Panc1 (cell line): ENCODE data around the gene SH3PXD2A. TPM values are rescaled to one million over a fixed set of nuclear protein-coding genes. Genes with fewer than 3 reads are reported as not detected.

ENCODE experiments used
- ATAC-seq: fragments of 200-7000 bp; cut with Tn5 transposase; 2 replicates; pipeline ENCODE4 v1.9.1; 2020; ENCODE audit warnings: mild to moderate bottlenecking, moderate library complexity
- BruUV-seq: library from RNA; stranded (reverse); fragments of 400-500 nt; replicated peaks from 2 replicates; lab custom pipeline; 2021; lab: Mats Ljungman, UMichigan
- CTCF ChIA-PET: fragments of 300-600 bp; sonication (Branson Sonifier 250); formaldehyde crosslinking; loops from one replicate; lab custom pipeline; 2022; ENCODE audit warnings: antibody characterized with exemption; lab: Charles Lee
- POLR2A ChIA-PET: fragments of 300-600 bp; sonication (Branson Sonifier 250); formaldehyde crosslinking; loops from one replicate; lab custom pipeline; 2022; ENCODE audit warnings: antibody characterized with exemption; lab: Charles Lee
- DNase-seq: peaks from one replicate; pipeline ENCODE4 v3.0.0-alpha.2; 2010; ENCODE audit warnings: low read depth, low spot score
- H3K27ac ChIP-seq: 2 replicates; pipeline ENCODE4 v1.5.1; 2011; ENCODE audit warnings: mild to moderate bottlenecking, low read length, inconsistent platforms
- H3K27me3 ChIP-seq: fragments of 200-500 bp; sonication (Bioruptor generic); 2 replicates; pipeline ENCODE4 v1.6.0; 2014; ENCODE audit warnings: low read length, inconsistent platforms; ENCODE audit not compliant: control insufficient read depth, insufficient read depth
- H3K36me3 ChIP-seq: fragments of 200-500 bp; sonication (Bioruptor generic); 2 replicates; pipeline ENCODE4 v1.5.1; 2014; ENCODE audit warnings: inconsistent platforms, mild to moderate bottlenecking, low read length, moderate library complexity; ENCODE audit not compliant: control insufficient read depth, insufficient read depth
- H3K4me1 ChIP-seq: 2 replicates; pipeline ENCODE4 v1.5.1; 2011; ENCODE audit warnings: inconsistent platforms, mild to moderate bottlenecking, low read length, moderate library complexity; ENCODE audit not compliant: control insufficient read depth, insufficient read depth
- H3K4me3 ChIP-seq, 2 experiments: 2 replicates each; pipeline ENCODE4 v1.5.1; 2011 to 2012; ENCODE audit warnings: low read depth in 2 of 2, low read length in 2 of 2, mild to moderate bottlenecking in 2 of 2, inconsistent platforms in 1 of 2, moderate library complexity in 1 of 2
- H3K9me3 ChIP-seq: fragments of 200-500 bp; sonication (Bioruptor generic); 2 replicates; pipeline ENCODE4 v1.5.1; 2014; ENCODE audit warnings: low read depth, mild to moderate bottlenecking, inconsistent platforms, low read length, moderate library complexity; ENCODE audit not compliant: control insufficient read depth, insufficient read depth
- CTCF ChIP-seq: fragments of 450-650 bp; IDR thresholded peaks from 2 replicates; pipeline ENCODE4 v1.5.1; 2017; ENCODE audit warnings: mild to moderate bottlenecking
- POLR2AphosphoS5 ChIP-seq: IDR thresholded peaks from 2 replicates; pipeline ENCODE4 v1.6.1; 2012; ENCODE audit warnings: mild to moderate bottlenecking, low read depth, low read length, moderate library complexity
- REST ChIP-seq, 2 experiments: IDR thresholded peaks; 2 replicates each; pipeline ENCODE4 v1.6.1; 2011 to 2012; ENCODE audit warnings: low read depth in 2 of 2, control low read depth in 1 of 2, low read length in 1 of 2, mild to moderate bottlenecking in 1 of 2, moderate library complexity in 1 of 2; ENCODE audit not compliant: insufficient read depth in 1 of 2
- SIN3A ChIP-seq: IDR thresholded peaks from 2 replicates; pipeline ENCODE4 v1.6.1; 2012; ENCODE audit warnings: low read depth, mild to moderate bottlenecking, low read length, moderate library complexity, borderline replicate concordance; ENCODE audit not compliant: insufficient read depth
- TCF7L2 ChIP-seq: IDR thresholded peaks from 2 replicates; pipeline ENCODE4 v1.6.1; 2011; ENCODE audit warnings: mild to moderate bottlenecking, low read depth, low read length, inconsistent platforms
- in situ Hi-C: cut with HindIII; loops from 2 replicates; pipeline ENCODE4 v1.10.0; 2016; ENCODE audit warnings: low sequenced_read_pairs, low pct_unique_long_range_greater_than_20kb
- intact Hi-C: fragments of 100-400 bp; cut with micrococcal nuclease; formaldehyde crosslinking; loops from one replicate; pipeline ENCODE4 v1.10.0; 2022; ENCODE audit not compliant: unreplicated experiment
- total RNA-seq: library from RNA; stranded (reverse); gene quantifications from one replicate; pipeline ENCODE4 v1.2.1, GENCODE V29; 2021; ENCODE audit not compliant: unreplicated experiment

The SH3PXD2A gene
- total RNA-seq, 1 experiment from 2014 or later, result 5.7 TPM

GRCh38 chr10:103661198-103661950 lies 194.0 kb downstream of the SH3PXD2A start:
- in situ Hi-C loops, result no loop called here
- no TSS peak for BruUV-seq
- H3K9me3 ChIP-seq, result no peaks in the 10 kb centered on the region
- ChIA-PET CTCF (interaction anchor here (0.9 kb wide), 2 partner anchors 25 to 63 kb away, joined by 3 to 4 read pairs; no protein-coding TSS in a partner anchor), POLR2A (interaction anchor here (0.7 kb wide), 1 partner anchor 10 kb away, joined by 4 read pairs; no protein-coding TSS in a partner anchor)
- H3K36me3 ChIP-seq, result no peaks in the 10 kb centered on the region
- peak overlapping the region in 1 of 2 experiments; percentile 41; a peak in 3 of 4 replicates for H3K4me3 ChIP-seq
- intact Hi-C loops, result no loop called here
- ATAC-seq (peak; percentile 35), DNase-seq (no peak)
- H3K4me1 ChIP-seq, result peaks cover 7% of the 10 kb centered on the region; the same call in 1 of the 2 replicates
- H3K27ac ChIP-seq, result peak overlapping the region; percentile 82; the same call in 1 of the 2 replicates
- TF ChIP-seq POLR2AphosphoS5 (no peak), TCF7L2 (no peak), REST (IDR thresholded peaks at IDR 0.05; ENCODE audit: insufficient read depth in 1 of 2, low read depth in 2 of 2, low read length in 1 of 2) (no peak), CTCF (no peak; the same call in 1 of the 2 replicates)
- no peaks in the 10 kb centered on the region for H3K27me3 ChIP-seq

- intact Hi-C loops (no loop called here), in situ Hi-C loops (no loop called here)
- peaks cover 7% of the 10 kb centered on the region; the same call in 1 of the 2 replicates for H3K4me1 ChIP-seq
- no peaks in the 10 kb centered on the region for H3K36me3 ChIP-seq
- CTCF ChIA-PET, result interaction anchor here (0.6 to 0.9 kb wide), 3 partner anchors 25 to 62 kb away, joined by 3 to 4 read pairs (median 4); no protein-coding TSS in a partner anchor
- H3K4me3 ChIP-seq, result peak overlapping the region; percentile 41 to 61
- peak overlapping the region; percentile 82 for H3K27ac ChIP-seq
- no peaks in the 10 kb centered on the region for H3K9me3 ChIP-seq
- no peak for DNase-seq
- TF ChIP-seq TCF7L2 (no peak), POLR2AphosphoS5 (no peak), REST (IDR thresholded peaks at IDR 0.05; ENCODE audit: insufficient read depth in 1 of 2, low read depth in 2 of 2, low read length in 1 of 2) (no peak), SIN3A (no peak), CTCF (no peak; the same call in 1 of the 2 replicates)
- POLR2A ChIA-PET, result interaction anchor here (0.6 kb wide), 1 partner anchor 19 kb away, joined by 4 read pairs; no protein-coding TSS in a partner anchor
- BruUV-seq, result no TSS peak
- H3K27me3 ChIP-seq, result no peaks in the 10 kb centered on the region
- ATAC-seq, result peak; percentile 70
These were observed 194.8 kb downstream of the SH3PXD2A start for GRCh38 chr10:103660364-103661197.
